Activated CD4-positive, alpha-beta T cell treated with anti-CD3 and anti-CD28 coated beads, Interleukin-2, amount 50 U/mL, for 48 hours (primary cell): ENCODE data around the gene SP6.

Experiments used
- DNase-seq, 2 experiments: peaks; one replicate each; pipeline ENCODE4 v3.0.0-alpha.2; 2020

SP6 gene

DNA sequence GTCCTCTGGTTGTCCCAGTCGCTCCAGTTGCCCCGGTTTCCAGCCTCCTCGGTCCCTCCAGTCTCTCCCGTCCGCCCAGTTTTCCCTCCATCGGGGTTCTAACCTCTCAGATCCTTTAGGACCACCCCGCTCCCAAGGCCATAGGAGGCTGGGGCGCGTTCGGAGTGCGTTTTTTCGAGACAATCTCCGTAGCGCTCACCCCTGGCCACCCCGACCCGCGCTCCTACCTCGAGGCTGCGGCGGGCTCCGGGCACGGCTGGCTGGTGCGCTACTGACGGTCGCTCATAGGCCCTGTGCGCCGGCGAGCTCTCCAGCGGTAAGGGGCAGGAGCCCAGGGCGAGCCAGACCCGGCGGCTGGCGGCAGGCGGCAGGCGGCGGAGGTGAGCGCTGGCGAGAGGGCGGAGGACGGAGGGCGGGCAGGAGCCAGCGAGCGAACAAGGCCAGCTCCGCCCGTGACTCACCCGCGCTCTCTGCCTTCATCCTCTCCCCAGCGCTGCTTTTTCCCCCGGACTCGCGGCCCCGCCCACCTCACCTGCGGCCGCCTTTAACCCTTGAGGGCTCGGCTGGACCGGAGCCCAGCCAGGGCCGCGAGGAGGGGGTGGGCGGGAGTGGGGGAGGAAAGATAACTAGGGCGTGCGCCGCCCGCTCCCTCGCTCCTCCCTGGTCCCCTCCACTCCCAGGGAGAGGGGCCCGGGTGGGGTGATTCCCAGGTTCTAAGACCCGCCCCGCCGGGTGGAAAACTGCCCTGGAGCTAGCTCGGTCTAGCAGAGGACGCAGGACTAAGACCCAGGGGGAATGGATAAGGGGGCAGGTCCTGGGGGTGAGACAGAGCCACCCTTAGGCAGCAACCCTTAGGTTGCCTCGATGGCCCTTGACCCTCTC, at the start of gene SP6:
Gene SP6 (minus strand): TSS at position 472 of the 882 bp plus-strand sequence. CDS start 2,734 bp downstream, outside the sequence.
- peak; percentile 74 to 80 for DNase-seq

DNA sequence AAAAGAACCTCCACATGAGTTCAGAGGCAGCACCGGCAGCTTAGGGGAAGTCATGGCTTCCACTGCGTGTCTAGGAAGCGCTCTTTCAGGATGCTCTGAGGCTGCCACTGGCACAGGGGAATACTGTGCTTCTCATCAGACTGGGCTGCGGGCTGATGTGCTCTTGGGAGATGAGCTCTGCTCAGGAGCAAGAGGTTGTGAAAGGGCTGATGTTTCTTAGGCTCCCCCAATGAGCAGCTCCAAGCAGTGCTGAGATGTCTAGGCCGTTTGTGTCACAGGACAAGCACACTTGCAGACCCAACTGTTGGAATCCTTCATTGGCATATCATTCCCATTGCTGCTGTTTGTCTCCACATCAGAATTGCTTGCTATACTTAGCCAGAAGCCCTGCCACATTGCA, 48.7 kb upstream of the SP6 start:
- DNase-seq: no peak

DNA sequence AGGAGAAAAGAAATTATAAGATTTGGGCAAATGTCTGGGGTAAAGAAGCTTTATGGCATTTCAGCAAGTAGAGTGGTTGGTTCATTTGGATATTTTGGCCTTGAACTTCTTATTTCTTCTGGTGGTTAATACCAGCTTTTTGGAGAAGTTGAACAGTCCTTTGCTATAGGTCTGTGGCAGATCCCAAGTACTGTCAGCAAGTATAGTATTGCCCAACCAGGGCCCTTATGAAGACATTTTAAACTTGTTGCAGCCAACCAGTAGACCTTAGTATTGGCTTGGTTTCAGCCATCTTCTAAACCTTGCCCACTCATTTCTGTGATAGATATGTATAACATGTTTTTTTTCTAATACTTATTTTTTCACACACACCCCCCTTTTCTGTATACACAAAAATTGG, 47.3 kb upstream of the SP6 start:
- no peak for DNase-seq

DNA sequence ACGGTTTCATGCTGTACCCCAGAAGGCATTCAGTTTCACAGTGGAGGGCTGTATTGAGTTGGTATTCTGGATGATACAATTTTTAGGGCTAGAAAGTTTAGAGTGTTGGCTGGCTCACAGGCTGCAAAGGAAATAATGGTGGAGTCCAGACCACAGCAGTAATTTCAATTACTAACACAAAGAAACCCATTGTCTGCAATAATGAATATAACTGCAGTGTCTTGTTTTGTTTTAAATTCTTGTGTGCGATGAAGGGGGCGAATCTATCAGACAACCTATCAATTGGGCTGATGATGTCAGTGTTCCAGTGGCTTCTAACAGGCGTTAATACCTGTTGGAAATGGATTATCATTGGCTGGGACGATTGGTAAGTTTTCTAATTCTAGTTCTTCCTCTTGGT, 46.6 kb upstream of the SP6 start:
- no peak for DNase-seq

DNA sequence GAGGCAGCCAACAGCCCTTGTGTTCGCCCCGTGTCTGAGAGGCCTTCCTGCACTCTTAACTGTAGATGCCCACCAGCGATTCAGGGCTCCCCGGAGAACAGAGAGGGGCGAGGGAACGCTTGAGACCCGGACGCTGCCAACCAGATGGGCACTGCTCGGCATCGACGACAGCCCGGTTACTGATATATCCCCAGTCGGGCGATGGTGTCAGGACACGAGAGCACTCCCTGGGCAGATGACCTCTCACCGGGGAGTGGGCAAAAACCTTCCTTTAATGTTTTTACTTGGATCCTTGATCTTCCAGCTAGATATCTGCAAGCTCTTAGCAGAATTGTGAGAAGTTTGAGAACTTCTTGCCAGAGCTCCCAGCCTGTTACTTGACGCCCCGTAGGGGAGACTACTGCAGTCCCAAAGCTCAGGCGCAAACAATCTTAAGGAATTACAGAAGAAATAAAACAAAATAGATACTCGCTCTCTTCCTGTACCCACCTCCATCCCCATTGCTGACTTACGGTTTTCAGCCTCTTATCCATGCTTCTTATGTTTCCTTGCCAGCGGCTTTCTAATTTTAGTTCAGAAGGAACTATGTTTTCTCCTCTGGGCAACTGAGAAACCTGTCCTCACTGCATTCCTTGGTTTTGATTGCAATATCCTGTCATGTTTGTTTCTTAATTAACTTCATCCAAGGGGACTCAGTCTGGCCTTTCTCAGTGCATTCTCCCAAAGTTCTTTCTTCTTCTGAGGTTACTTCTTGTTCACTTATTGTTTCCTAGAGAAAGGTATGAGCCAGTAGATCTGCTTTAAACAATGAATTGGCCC, 45.9 kb upstream of the SP6 start:
- no peak for DNase-seq

DNA sequence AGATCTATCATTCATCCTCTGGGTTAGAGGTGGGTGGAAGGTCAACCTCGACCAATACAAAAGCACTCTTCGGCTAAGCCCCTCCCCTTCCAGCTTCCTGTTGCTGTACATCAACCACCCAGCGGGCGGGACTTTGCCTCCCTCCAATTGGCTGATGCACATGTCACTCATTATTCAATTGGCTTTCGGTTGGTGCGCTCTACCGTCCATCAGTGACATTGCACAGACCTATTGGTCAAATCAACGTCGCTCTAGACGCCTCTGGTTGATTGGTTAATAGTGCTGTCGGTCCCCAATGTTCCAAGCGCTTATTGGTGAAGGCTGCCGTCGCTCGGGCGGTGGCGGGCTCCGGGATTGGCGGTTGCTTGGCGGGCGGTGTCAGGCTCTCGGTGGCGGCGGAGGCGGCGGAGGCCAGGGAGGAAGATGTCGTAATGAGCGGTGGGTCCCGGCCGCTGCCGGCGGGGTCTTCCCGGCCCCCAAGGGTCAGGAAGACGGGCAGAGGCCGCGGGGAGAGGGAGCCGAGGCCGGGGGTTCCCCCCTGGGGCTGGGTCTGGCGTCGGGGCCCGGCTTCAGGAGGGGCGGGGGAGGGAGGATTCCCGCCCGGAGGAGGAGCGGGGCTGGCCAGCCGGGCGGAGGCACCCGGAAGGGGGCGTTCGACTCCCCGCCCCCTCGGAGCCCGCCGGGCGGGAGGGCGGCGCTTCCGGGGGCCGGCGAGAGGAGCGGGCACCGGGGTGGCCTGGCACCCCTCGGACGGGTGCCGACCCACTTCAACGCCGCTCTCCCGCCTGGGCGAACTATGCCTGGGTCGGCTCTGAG, 45.1 kb upstream of the SP6 start, which contains the start of gene SP2:
Gene SP2 (plus strand): TSS at position 381 of the 816 bp plus-strand sequence. CDS start 51 bp downstream, at position 432.
- DNase-seq: peak; percentile 99 to 100

DNA sequence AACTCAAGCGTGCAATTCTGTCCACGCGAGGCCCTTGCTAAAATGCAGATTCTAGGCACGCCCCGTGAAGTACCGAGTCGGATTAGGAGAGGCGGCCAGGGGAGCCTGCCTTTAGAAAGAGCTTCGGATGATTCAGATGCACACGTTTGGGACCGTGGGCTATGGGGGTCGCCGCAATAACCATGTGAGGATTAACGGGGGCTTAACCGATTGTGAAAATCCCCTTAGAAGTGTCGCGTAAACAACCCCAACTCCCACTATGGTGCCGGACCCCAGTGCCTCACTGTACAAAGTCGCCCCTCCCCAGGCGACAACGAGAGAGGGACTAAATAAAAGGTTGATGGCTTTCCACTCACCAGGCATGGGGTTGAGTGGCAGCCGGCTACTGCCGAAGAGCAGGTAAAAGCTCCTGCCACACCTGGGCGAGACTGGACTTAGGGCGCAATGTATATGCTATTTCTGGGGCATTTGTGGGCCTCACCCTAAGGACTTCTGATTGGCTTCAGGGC, 44.4 kb upstream of the SP6 start:
- peak in 1 of 2 experiments; percentile 37 for DNase-seq

DNA sequence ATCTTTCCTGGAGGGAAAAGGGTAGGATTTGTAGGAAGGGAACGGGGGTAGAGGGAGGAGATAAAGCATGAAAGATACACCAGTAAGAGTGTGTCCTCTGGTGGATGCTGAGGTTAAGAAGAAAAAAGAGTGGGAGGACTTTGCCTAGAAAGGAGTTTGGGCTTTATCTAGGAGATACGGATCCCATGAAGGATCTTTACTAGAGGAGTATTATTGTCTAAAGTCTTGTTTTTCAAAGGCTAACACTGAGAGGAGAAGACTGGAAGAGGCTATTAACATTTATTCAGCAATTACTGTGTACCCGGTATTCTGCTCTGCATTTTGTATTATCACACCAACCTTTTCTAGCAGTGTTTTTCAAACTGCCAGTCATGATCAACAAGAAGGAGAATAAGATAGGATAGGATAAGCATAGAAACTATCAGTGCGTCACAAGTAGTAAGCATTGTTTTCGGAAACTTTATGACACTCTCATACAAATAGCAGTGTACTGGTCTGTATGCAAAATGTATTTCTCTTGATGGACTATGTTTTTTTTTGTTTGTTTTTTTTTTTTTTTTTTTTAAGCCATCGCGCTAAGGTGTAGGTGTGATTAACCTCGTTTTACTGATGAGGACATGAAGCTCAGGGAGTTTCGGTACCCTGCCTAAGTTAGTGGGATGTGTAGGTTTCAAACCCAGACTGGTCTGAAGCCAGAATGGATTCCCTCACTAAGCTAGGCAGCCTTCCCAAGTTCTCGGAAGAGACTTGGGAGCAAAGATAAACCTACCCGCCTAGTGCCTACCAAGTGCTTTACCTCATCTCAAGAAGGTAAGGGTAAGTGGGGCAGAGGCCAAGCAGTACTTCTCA, 43.8 kb upstream of the SP6 start:
- no peak for DNase-seq

DNA sequence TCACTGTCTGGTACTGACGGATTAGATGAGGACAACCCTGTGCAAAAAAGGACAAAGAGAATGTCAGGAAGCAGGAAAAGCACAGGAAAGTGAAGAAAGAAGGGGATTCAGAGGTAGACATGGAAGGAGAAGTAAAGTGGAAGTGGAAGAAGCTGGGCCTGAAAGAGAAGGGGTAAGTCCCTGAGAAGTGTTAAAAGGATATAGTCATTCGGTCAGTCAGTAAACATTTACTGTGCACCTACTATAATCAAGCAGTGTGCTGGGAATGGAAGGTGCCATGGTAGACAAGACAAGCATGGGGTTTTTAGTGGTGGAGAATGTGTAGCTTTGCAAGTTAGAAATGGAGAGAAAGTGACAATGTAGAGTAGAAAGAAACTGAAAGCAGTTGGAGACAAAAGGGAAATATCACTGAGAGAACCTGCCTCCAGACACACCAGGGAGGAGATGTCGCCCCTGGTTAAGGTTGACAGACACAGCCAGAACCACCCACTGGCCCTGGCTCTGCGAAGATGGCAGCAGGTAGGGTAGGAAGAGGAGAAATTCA, 40.7 kb upstream of the SP6 start:
- no peak for DNase-seq

DNA sequence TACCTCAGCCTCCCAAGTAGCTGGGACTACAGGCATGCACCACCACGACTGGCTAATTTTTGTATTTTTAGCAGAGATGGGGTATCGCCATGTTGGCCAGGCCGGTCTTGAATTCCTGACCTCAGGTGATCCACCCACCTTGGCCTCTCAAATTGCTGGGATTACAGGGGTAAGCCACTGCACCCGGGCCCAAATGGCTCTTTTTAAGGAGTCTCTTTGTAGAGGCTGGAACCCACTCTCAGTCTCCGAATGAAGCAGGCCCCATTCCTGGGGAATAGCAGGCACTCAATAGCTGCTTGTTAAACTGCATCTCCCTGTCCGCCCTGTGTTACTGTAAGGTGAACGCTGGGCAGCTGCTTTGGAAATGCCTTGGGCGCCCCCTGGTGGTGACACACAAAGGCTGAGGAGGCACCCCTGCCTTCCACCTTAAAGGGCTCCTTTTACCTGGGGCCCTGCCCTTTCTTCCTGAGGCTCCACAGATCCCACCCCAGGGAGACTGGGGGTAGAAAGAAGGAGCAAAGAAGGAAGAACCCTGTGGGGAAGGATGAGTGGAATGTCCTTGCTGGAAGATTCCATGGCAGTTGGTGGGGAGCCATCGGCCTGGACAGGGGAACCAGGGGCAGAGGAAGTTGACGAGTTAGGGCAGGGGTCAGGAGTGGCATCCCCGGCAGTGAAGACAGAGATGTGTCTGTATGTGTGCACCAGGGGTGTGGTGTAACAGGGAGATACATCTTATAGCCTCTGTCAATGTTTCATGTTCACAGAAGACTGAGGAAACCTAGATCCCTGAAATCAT, 39.0 kb upstream of the SP6 start:
- peak; percentile 95 to 96 for DNase-seq

DNA sequence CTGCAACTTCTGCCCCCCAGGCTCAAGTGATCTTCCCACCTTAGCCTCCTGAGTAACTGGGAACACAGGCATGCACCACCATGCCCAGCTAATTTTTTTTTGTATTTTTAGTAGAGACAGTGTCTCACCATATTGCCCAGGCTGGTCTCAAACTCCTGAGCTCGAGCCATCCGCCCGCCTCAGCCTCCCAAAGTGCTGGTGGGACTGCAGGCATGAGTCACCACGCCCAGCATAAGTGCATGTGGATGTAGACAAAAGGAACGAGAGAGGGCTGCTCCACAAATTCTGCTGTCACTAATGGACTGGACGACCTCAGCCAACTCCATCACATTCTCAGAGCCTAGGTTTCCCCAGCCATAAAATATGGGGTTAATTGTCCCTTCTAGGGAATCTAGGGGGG, 37.3 kb upstream of the SP6 start:
- DNase-seq: no peak

DNA sequence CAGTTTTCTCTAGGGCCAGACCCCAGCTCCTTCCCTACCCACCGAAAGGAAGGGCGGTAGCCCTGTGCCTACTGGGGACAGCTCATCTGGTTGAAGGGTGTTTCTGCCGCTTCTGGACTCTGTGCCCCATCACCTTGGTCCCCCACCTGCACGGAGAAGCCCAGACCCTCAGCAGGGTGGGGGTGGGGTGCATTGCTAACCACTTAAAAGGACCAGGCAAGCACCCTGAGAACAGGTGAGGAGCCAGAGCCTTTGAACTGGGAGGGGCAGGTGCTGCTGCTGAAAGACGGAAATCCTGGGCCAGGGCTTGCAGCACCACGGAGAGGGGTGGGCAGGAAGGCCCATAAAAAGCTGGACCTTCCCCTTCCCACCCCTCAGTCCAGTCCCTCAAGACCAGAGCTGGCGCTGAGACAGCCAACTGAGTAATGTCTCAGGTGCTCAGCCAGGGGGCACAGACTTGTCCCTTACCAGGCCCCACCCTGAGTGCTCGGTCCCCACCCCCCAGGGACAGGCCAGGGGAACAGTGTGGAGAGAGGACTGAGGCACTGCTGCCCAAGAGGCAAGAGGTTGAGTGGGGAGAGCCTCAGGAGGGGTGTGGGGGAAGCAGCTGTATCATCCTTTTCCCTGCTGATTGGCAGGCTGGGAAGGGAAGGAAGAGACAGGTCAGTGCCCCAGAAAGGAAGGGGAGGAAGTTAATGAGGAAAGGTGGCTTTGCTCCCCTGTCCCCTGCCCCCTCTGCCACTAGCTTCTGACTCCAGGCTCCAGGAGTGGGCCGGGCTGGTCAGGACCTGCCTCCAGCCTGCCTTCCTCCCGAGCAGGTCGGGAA, 34.2 kb upstream of the SP6 start:
- no peak for DNase-seq

DNA sequence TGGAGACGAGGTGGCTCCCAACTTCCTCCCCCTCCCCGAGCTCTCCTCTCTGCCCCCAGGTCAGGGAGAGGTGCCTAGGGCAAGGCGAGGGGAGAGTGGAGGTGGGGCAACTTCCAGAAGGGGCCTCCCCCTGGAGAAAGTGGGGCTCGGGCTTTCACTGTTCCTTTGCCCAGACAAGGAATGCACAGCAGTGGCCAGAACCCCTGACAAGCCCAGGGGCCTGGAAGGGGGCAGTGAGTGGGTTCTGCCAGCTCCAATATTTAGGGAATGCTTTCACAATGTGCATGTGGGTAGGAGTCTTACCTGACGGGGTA, 33.4 kb upstream of the SP6 start:
- DNase-seq: no peak

DNA sequence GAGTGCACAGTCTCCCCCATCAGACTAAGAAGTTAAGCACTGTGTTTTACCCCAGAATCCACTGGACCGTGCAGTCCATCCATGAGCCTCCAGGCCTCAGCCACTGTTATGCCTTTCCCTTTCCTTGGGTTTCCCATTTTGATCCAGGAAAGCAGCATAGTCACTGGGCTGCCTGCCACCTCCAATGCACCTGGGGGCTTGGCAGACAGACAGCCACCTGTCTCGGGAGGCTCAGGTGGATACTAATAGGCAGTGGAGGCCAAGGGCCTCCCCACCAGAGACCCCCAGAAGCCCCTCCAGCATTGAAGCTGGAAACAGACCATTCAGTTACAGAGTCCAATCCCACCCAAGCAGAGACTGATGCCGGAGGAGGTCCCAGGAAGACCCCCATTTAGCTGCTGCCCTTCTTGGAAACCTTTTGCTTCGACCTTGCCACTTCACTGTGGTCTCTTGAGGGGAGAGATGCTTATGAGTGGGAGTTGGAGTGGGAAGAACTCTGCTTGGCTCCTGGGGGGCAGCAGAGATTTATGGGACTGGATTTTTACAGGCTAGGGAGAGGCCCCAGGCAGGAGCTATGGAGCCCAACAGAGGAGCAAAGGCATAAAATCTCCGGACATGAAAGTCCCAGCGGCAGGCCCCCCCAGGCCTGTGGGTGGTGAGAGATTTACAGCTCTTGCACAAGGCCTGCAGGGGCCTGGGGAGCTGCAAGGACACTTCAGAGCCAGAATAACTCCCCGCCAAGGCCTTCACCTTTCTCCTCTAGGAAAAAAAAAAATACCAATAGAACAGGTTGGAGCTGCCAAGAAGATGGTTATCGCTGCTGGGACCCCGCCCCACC, 32.8 kb upstream of the SP6 start:
- no peak for DNase-seq

DNA sequence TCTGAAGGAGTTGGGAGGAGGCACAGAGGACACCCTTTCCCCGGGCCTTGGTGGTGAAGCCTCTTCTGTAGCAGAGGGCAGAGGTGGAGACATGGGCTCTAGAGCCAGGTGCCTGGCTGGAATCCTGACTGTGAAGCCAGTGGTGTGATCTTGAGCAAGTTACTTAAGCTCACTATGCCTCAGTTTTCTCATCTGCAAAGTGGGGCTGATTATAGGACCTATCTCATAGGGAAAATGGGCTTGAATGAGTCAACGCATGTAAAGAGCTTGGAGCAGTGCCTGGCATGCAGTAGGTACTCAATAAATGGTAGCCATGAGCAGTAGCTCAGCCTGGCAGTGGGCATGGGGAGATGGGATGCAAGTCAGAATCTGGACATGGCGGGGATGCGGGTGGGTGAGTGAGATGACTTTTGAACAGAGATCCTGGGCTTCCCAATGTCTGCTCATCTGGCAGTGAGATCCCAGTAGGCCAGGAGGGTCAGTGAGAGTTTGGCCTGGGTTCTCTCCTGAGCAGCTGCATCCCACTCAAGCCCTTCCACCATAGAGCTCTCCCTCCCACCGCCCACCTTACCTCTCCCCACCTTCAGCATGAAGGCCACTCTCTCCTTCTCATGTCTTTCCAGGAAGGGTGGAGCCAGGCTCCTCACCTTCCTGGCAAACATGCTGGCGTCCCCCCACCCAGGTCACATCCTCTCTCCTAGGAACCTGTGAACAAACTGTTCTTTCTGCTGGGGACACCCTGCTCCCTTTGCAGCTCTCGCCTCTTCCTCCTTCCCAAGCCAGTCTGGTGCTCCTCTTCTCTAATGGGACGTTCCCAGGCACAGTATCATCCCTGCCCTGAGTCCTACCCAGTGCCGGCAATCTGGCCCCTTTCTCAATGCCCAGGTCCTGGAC, 32.0 kb upstream of the SP6 start:
- no peak for DNase-seq

DNA sequence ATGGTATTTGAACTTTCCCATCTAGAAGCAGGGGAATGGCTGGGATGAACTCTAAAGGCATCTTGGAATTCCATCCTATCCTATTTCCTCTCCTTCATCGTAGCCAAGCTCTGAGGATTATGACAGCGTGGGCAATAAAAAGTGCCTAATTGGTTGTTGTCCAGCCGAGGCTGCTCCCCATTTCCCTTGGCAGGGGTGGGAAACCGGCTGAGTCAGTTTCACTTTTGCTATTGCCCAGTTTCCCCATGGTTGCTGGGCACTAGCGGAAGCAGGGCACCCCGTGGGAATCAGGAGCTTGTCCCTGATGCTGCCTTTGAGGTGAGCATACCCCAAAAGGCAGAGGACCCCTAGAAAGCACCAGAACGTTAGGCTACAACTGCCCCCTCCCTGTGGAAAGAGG, 31.3 kb upstream of the SP6 start:
- no peak for DNase-seq

DNA sequence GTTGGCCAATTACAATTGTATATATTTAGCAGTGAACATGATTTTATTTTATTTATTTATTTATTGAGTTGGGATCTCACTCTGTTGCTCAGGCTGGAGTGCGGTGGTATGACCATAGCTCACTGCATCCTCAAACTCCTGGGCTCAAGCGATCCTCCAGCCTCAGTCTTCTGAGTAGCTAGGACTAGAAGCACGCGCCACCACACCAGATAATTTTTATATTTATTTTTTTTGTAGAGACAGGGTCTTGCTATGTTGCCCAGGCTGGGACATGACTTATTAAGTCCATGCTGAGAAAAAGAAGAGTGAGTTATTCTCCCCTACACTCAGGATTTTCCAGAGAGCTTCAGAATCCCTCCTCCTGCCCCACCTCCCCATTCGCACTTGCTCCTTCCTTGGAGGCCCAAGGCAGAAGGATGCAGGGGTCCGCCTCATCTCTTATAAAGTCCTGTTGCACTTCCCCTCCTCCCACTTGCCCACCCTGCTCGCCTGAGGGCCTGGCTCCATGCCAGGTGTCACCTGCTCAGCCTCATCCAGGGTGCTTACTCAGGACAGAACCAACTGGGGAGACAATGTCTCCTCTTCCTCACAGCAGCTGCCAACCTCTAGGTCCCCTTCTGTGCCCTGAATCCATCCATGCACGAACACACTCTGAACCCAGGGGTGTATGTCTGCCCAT, 29.0 kb upstream of the SP6 start:
- DNase-seq: no peak
